Smooth muscle cell (in vitro differentiated cells): ENCODE data around the gene COL4A1. TPM values are rescaled to one million over a fixed set of nuclear protein-coding genes. Genes with fewer than 3 reads are reported as not detected.

Experiments
- DNase-seq: peaks from one replicate; lab custom pipeline; 2025; ENCODE audit not compliant: unreplicated experiment; lab: John Stamatoyannopoulos, UW
- H2AFZ ChIP-seq: fragments of 200-600 bp; sonication (generic); 2 replicates; pipeline ENCODE4 v1.6.0; 2016; ENCODE audit warnings: antibody characterized with exemption, low read depth, mild to moderate bottlenecking
- H3F3A ChIP-seq: fragments of 200-600 bp; sonication (generic); 2 replicates; pipeline ENCODE4 v1.6.0; 2017; ENCODE audit warnings: antibody characterized with exemption, low read depth
- H3K27ac ChIP-seq: fragments of 200-600 bp; sonication (generic); 2 replicates; pipeline ENCODE4 v1.5.1; 2016; ENCODE audit warnings: low read depth, mild to moderate bottlenecking
- H3K27me3 ChIP-seq: fragments of 200-600 bp; sonication (generic); 2 replicates; pipeline ENCODE4 v1.6.1; 2016; ENCODE audit warnings: low read depth, mild to moderate bottlenecking
- H3K36me3 ChIP-seq: fragments of 200-600 bp; sonication (generic); 2 replicates; pipeline ENCODE4 v1.5.1; 2016; ENCODE audit warnings: low read depth
- H3K4me1 ChIP-seq: fragments of 200-600 bp; sonication (generic); 2 replicates; pipeline ENCODE4 v1.5.1; 2016; ENCODE audit warnings: low read depth
- H3K4me2 ChIP-seq: fragments of 200-600 bp; sonication (generic); 2 replicates; pipeline ENCODE4 v1.6.0; 2016; ENCODE audit warnings: mild to moderate bottlenecking
- H3K4me3 ChIP-seq: fragments of 200-600 bp; sonication (generic); 2 replicates; pipeline ENCODE4 v1.5.1; 2016; ENCODE audit warnings: mild to moderate bottlenecking
- H3K79me2 ChIP-seq: fragments of 200-600 bp; sonication (generic); 2 replicates; pipeline ENCODE4 v1.6.0; 2016; ENCODE audit warnings: low read depth, mild to moderate bottlenecking
- H3K9ac ChIP-seq: fragments of 200-600 bp; sonication (generic); 2 replicates; pipeline ENCODE4 v1.6.0; 2016; ENCODE audit warnings: low read depth
- H3K9me3 ChIP-seq: fragments of 200-600 bp; sonication (generic); replicated peaks from 2 replicates; pipeline ENCODE4 v1.5.1; 2016; ENCODE audit warnings: low read depth
- H4K20me1 ChIP-seq: fragments of 200-600 bp; sonication (generic); 2 replicates; pipeline ENCODE4 v1.6.0; 2016; ENCODE audit warnings: low read depth
- WGBS: methylation state at CpG from one replicate; pipeline ENCODE4 v1.1.7; 2016; ENCODE audit warnings: low lambda C conversion rate; 5-methylcytosine and 5-hydroxymethylcytosine counted together
- polyA plus RNA-seq: library from polyadenylated mRNA; unstranded; fragments of >200 nt; fragmentation: Nextera tagmentation; extraction: Ambion mirVana; gene quantifications from 2 replicates; pipeline ENCODE4 v1.2.1, GENCODE V29; 2016
- total RNA-seq: library from RNA; depleted of rRNA; stranded (reverse); fragments of >200 nt; gene quantifications from 2 replicates; pipeline ENCODE4 v1.2.3, GENCODE V29; 2014
- TF ChIP-seq, protein P1 (sequence below): fragments of 200-600 bp; sonication (generic); IDR thresholded peaks from 2 replicates; pipeline ENCODE4 v1.5.1; 2017; ENCODE audit warnings: borderline replicate concordance, mild to moderate bottlenecking, antibody characterized with exemption; ENCODE audit not compliant: insufficient read depth, poor library complexity, severe bottlenecking

The COL4A1 gene
- total and polyA plus RNA-seq, 2 experiments from 2014 or later = 2,409 to 4,372 TPM

DNA sequence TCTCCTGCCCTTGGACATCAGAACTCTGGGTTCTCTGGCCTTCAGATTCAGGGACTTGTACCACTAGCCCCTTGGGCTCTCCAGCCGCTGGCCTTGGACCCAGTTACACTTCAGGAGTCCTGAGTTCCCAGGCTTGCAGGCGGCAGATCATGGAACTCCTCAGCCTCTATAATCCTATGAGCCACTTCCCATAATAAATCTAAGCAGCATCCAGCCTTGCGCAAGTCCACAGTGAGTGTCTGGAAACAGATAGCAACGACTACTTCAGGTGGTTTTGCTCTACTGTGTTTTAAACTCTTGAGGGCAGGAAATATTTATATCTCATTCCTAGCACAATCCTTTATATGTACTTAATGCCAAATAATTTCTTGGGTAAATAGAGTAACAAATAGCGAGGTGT is 92.3 kb downstream of the COL4A1 start:
- H3K9me3 ChIP-seq = no peaks in the 10 kb centered on the region
- peaks cover 20% of the 10 kb centered on the region for H3K36me3 ChIP-seq
- TF ChIP-seq, protein P1, sequence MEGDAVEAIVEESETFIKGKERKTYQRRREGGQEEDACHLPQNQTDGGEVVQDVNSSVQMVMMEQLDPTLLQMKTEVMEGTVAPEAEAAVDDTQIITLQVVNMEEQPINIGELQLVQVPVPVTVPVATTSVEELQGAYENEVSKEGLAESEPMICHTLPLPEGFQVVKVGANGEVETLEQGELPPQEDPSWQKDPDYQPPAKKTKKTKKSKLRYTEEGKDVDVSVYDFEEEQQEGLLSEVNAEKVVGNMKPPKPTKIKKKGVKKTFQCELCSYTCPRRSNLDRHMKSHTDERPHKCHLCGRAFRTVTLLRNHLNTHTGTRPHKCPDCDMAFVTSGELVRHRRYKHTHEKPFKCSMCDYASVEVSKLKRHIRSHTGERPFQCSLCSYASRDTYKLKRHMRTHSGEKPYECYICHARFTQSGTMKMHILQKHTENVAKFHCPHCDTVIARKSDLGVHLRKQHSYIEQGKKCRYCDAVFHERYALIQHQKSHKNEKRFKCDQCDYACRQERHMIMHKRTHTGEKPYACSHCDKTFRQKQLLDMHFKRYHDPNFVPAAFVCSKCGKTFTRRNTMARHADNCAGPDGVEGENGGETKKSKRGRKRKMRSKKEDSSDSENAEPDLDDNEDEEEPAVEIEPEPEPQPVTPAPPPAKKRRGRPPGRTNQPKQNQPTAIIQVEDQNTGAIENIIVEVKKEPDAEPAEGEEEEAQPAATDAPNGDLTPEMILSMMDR = no peak
- no peaks in the 10 kb centered on the region for H3K27me3 ChIP-seq
- H3F3A ChIP-seq = peaks cover 88% of the 10 kb centered on the region
- H3K79me2 ChIP-seq = peaks cover 74% of the 10 kb centered on the region
- H3K27ac ChIP-seq = peak overlapping the region; percentile 88
- 34% methylated on average over 5 of the region's 5 CpGs for WGBS
- no peak for DNase-seq
- H2AFZ ChIP-seq = no peak overlapping the region
- H3K4me3 ChIP-seq = no peak overlapping the region
- peaks cover 27% of the 10 kb centered on the region for H3K4me1 ChIP-seq
- H3K4me2 ChIP-seq = peak overlapping the region; percentile 23
- H4K20me1 ChIP-seq = peaks cover 89% of the 10 kb centered on the region
- no peak overlapping the region for H3K9ac ChIP-seq

DNA sequence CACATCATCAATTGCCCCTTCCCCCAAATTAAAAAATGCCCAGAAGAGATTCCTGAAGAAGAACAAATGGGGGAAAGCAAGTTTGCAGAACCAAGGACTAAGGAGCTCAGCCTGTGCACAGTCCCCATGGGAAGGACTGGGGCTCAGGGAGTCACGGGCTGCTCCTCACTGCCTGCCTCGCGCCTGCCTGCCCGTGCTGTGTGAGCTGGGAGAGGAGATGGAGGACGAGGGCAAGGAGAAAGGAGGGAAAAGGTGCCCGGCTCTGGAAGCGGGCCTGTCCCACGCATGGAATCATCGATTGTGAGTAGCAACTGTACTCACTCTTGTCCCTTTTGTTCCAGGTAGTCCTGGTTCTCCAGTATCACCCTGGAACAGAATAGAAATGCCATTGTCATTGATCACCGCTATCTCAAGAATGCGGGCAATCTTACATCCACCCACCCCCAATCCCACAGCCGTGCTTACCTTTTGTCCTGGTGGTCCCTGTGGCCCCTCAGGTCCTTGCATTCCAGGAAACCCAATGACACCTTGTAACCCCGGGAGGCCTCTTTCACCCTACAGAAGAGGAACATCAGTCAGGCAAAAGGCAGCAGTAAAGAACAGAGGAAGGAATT is 93.4 kb downstream of the COL4A1 start:
- Histone ChIP-seq H2AFZ (no peak overlapping the region), H3K9me3 (no peaks in the 10 kb centered on the region), H3K27ac (peak overlapping the region; percentile 88), H3K4me2 (no peak overlapping the region), H3K79me2 (peaks cover 80% of the 10 kb centered on the region), H3K4me3 (no peak overlapping the region), H3K4me1 (peaks cover 24% of the 10 kb centered on the region), H3F3A (peaks cover 90% of the 10 kb centered on the region), H3K9ac (no peak overlapping the region), H4K20me1 (peaks cover 88% of the 10 kb centered on the region), H3K36me3 (peaks cover 31% of the 10 kb centered on the region), H3K27me3 (no peaks in the 10 kb centered on the region)
- TF ChIP-seq, protein P1 = no peak
- DNase-seq = no peak
- WGBS = 94% methylated on average over 13 of the region's 13 CpGs

DNA sequence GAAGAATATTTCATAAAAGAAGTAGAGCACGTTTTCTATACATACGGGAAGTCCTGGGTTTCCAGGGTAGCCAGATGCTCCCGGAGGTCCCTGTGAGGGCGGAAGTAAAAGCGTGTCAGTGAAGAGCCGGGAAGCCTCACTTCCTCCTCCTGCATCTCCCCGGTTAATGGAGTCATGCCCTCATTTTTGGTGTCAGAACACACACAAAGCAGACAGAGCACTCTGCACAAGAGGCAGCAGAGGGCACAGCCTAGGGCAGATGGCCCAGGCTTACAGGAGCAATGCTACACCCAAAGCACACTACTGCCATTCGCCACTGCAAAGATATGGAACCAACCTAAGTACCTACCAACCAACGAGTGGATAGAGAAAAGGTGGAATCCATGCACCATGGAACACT is 94.4 kb downstream of the COL4A1 start:
- TF ChIP-seq, protein P1 = no peak
- Histone ChIP-seq H3K9me3 (no peaks in the 10 kb centered on the region), H3K9ac (no peak overlapping the region), H3F3A (peaks cover 90% of the 10 kb centered on the region), H2AFZ (no peak overlapping the region), H3K27me3 (no peaks in the 10 kb centered on the region), H3K4me2 (no peak overlapping the region), H3K4me1 (peaks cover 14% of the 10 kb centered on the region), H3K27ac (peak overlapping the region; percentile 68), H4K20me1 (peaks cover 84% of the 10 kb centered on the region), H3K36me3 (peaks cover 32% of the 10 kb centered on the region), H3K4me3 (no peak overlapping the region), H3K79me2 (peaks cover 72% of the 10 kb centered on the region)
- no peak for DNase-seq
- WGBS = 93% methylated on average over 9 of the region's 9 CpGs

DNA sequence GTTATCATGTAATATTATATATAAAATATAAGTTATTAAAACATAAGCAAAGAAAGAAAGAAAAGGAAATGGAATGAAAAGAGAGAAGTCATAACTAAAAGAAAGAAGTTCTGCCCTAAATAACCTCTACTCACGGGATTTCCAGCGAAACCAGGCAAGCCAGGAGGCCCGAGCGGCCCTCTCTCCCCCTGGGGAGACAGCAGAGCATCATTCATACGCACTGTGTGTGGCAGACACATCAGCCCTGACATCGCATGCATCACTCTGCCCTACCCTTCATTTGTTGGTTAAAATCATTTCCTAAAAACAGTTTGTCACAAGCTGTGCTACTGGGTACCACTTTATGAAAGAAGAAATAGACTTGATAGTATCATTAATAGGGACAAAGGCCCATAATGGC is 95.2 kb downstream of the COL4A1 start:
- Histone ChIP-seq H3K27ac (peak overlapping the region; percentile 68), H3K9me3 (no peaks in the 10 kb centered on the region), H4K20me1 (peaks cover 76% of the 10 kb centered on the region), H3K4me2 (no peak overlapping the region), H3K36me3 (peaks cover 32% of the 10 kb centered on the region), H3K79me2 (peaks cover 66% of the 10 kb centered on the region), H2AFZ (no peak overlapping the region), H3K4me1 (peaks cover 7% of the 10 kb centered on the region), H3F3A (peaks cover 86% of the 10 kb centered on the region), H3K9ac (no peak overlapping the region), H3K27me3 (no peaks in the 10 kb centered on the region), H3K4me3 (no peak overlapping the region)
- TF ChIP-seq, protein P1 = no peak
- DNase-seq = no peak
- 90% methylated on average over 6 of the region's 6 CpGs for WGBS
